HepG2 (cell line): ENCODE data around the gene SAE1. TPM values are rescaled to one million over a fixed set of nuclear protein-coding genes. Genes with fewer than 3 reads are reported as not detected.

Source experiments
- ATAC-seq: fragments of 200-7000 bp; cut with Tn5 transposase; 3 replicates; pipeline ENCODE4 v1.9.1; 2020; ENCODE audit warnings: mild to moderate bottlenecking, moderate library complexity
- BruUV-seq: library from RNA; stranded (reverse); fragments of 400-500 nt; replicated peaks from 2 replicates; lab custom pipeline; 2021; lab: Mats Ljungman, UMichigan
- CTCF ChIA-PET: fragments of 300-600 bp; formaldehyde crosslinking; extraction: SDS; loops from one replicate; lab custom pipeline; 2021; ENCODE audit warnings: low total read pairs, inconsistent platforms, low intra/inter-chr PET ratio; lab: Yijun Ruan, JAX
- POLR2A ChIA-PET: fragments of 350-600 bp; sonication (Branson Sonifier 250); formaldehyde crosslinking; loops from one replicate; lab custom pipeline; 2020; ENCODE audit warnings: antibody characterized with exemption, inconsistent platforms; lab: Yijun Ruan, JAX
- DNase-seq: peaks from one replicate; pipeline ENCODE4 v3.0.0-alpha.2; 2015; ENCODE audit warnings: low spot score
- FAIRE-seq: peaks from 3 replicates; lab custom pipeline; 2011; peaks lifted over from hg19 to GRCh38; lab: Jason Lieb, UNC
- H2AFZ ChIP-seq: one replicate; pipeline ENCODE4 v1.6.1; 2011; ENCODE audit warnings: low read length, inconsistent platforms
- H3K27ac ChIP-seq: fragments of 300-600 bp; 3 replicates; pipeline ENCODE4 v1.8.0; 2011; ENCODE audit warnings: mixed run types, mild to moderate bottlenecking, mixed read lengths, low read length, inconsistent platforms; ENCODE audit not compliant: insufficient read depth; ENCODE audit errors: extremely low read length
- H3K27me3 ChIP-seq, 2 experiments: fragments of 200-600 bp in 1 of 2; 2 replicates in 1 of 2; 3 replicates in 1 of 2; pipeline versions ENCODE4 v1.6.0 to v1.8.0; 2011; ENCODE audit warnings: low read length in 2 of 2, mild to moderate bottlenecking in 2 of 2, moderate library complexity in 2 of 2, inconsistent platforms in 1 of 2; ENCODE audit not compliant: insufficient read depth in 2 of 2, control insufficient read depth in 1 of 2
- H3K36me3 ChIP-seq, 2 experiments: fragments of 200-600 bp in 1 of 2; replicated peaks in 1 of 2; 2 replicates in 1 of 2; 3 replicates in 1 of 2; pipeline versions ENCODE4 v1.5.1 to v1.8.0; 2011; ENCODE audit warnings: low read length in 2 of 2, inconsistent platforms in 1 of 2; ENCODE audit not compliant: insufficient read depth in 2 of 2, control insufficient read depth in 1 of 2
- H3K4me1 ChIP-seq: 2 replicates; pipeline ENCODE4 v1.5.1; 2012; ENCODE audit warnings: low read length, inconsistent platforms; ENCODE audit not compliant: insufficient read depth
- H3K4me2 ChIP-seq: 2 replicates; pipeline ENCODE4 v1.6.0; 2011; ENCODE audit warnings: low read depth, low read length, inconsistent platforms
- H3K4me3 ChIP-seq, 3 experiments: fragments of 200-600 bp in 1 of 3; sonication (generic), shearing (Covaris generic) in 1 of 3; replicated peaks in 1 of 3; 2 replicates each; pipeline ENCODE4 v1.5.1; 2011 to 2016; ENCODE audit warnings: low read length in 3 of 3, inconsistent platforms in 2 of 3, low read depth in 2 of 3, mild to moderate bottlenecking in 2 of 3, control low read depth in 1 of 3, mixed read lengths in 1 of 3; ENCODE audit not compliant: insufficient read depth in 1 of 3
- H3K79me2 ChIP-seq: one replicate; pipeline ENCODE4 v1.6.1; 2011; ENCODE audit warnings: low read length, inconsistent platforms; ENCODE audit not compliant: insufficient read depth
- H3K9ac ChIP-seq: 2 replicates; pipeline ENCODE4 v1.6.0; 2011; ENCODE audit warnings: mild to moderate bottlenecking, low read depth, low read length, inconsistent platforms; ENCODE audit not compliant: insufficient read depth
- H3K9me3 ChIP-seq: 2 replicates; pipeline ENCODE4 v1.5.1; 2012; ENCODE audit warnings: mild to moderate bottlenecking, low read length
- H4K20me1 ChIP-seq: 2 replicates; pipeline ENCODE4 v1.6.0; 2011; ENCODE audit warnings: inconsistent platforms, mild to moderate bottlenecking, low read length, moderate library complexity; ENCODE audit not compliant: insufficient read depth
- CCDC6 ChIP-seq: sonication (generic); formaldehyde crosslinking; IDR thresholded peaks from 2 replicates; pipeline ENCODE4 v1.8.1; 2022; ENCODE audit warnings: mild to moderate bottlenecking, missing genetic modification reagents, moderate library complexity
- ELF3 ChIP-seq: IDR thresholded peaks from 2 replicates; pipeline ENCODE4 v1.6.1; 2016; ENCODE audit warnings: missing genetic modification reagents, missing compliant biosample characterization
- FOSL1 ChIP-seq: sonication (generic); formaldehyde crosslinking; IDR thresholded peaks from 2 replicates; pipeline ENCODE4 v1.9.0; 2021; ENCODE audit warnings: missing genetic modification reagents, borderline replicate concordance
- HDAC1 ChIP-seq: sonication (generic); formaldehyde crosslinking; IDR thresholded peaks from 2 replicates; pipeline ENCODE4 v1.5.1; 2020; ENCODE audit warnings: mild to moderate bottlenecking, missing genetic modification reagents
- HDAC2 ChIP-seq: sonication (generic); formaldehyde crosslinking; IDR thresholded peaks from 2 replicates; pipeline ENCODE4 v1.4.0; 2020; ENCODE audit warnings: missing genetic modification reagents
- PAWR ChIP-seq: sonication (generic); formaldehyde crosslinking; IDR thresholded peaks from 2 replicates; pipeline ENCODE4 v1.4.0; 2020; ENCODE audit warnings: missing genetic modification reagents, mild to moderate bottlenecking, borderline replicate concordance
- PHF20 ChIP-seq: sonication (generic); formaldehyde crosslinking; IDR thresholded peaks from 2 replicates; pipeline ENCODE4 v1.5.0; 2020; ENCODE audit warnings: mild to moderate bottlenecking, missing genetic modification reagents
- TAF15 ChIP-seq: fragments of 200-400 bp; formaldehyde crosslinking; IDR thresholded peaks from one replicate; pipeline ENCODE4 v1.6.1; 2018; ENCODE audit warnings: mild to moderate bottlenecking, low read depth, low read length; ENCODE audit not compliant: poor library complexity, severe bottlenecking
- ZHX1 ChIP-seq: sonication (generic); formaldehyde crosslinking; IDR thresholded peaks from 2 replicates; pipeline ENCODE4 v1.8.1; 2022; ENCODE audit warnings: low read depth, mild to moderate bottlenecking, missing genetic modification reagents
- ZNF101 ChIP-seq: sonication (generic); formaldehyde crosslinking; IDR thresholded peaks from 2 replicates; pipeline ENCODE4 v1.4.0; 2020; ENCODE audit warnings: mild to moderate bottlenecking, low read depth, missing genetic modification reagents, borderline replicate concordance
- ZNF225 ChIP-seq: sonication (generic); formaldehyde crosslinking; IDR thresholded peaks from 2 replicates; pipeline ENCODE4 v1.4.0; 2020; ENCODE audit warnings: mild to moderate bottlenecking, missing genetic modification reagents
- ZNF235 ChIP-seq: sonication (generic); formaldehyde crosslinking; IDR thresholded peaks from 2 replicates; pipeline ENCODE4 v1.8.1; 2023; ENCODE audit warnings: mild to moderate bottlenecking, missing genetic modification reagents, borderline replicate concordance
- WGBS: methylation state at CpG from one replicate; pipeline ENCODE4 v1.1.6; 2017; ENCODE audit warnings: low lambda C conversion rate; 5-methylcytosine and 5-hydroxymethylcytosine counted together
- in situ Hi-C: cut with HindIII; loops from 2 replicates; pipeline ENCODE4 v1.10.0; 2017; ENCODE audit warnings: low pct_unique_long_range_greater_than_20kb; ENCODE audit not compliant: extremely low pct_ligation_motif_present
- intact Hi-C: fragments of 100-400 bp; cut with micrococcal nuclease; formaldehyde crosslinking; loops from one replicate; pipeline ENCODE4 v1.10.0; 2022; ENCODE audit not compliant: unreplicated experiment
- polyA plus RNA-seq, 8 experiments: library from polyadenylated mRNA; depleted of rRNA in 3 of 8; stranded (reverse) in 7 of 8; unstranded in 1 of 8; fragments of >200 nt; fragmentation: Illumina TruSeq in 4 of 8; extraction: Trizol in 4 of 8; gene quantifications; 2 replicates each; pipeline versions ENCODE4 v1.2.1 to v1.2.3, GENCODE V29; 2011 to 2016; ENCODE audit warnings: low read depth in 4 of 8, missing spikeins in 1 of 8, mixed read lengths in 1 of 8; ENCODE audit not compliant: insufficient read depth in 1 of 8
- total RNA-seq, 5 experiments: library from RNA; depleted of rRNA; stranded (reverse); fragments of >200 nt; fragmentation: Illumina TruSeq; extraction: Trizol; gene quantifications; 2 replicates each; pipeline ENCODE4 v1.2.3, GENCODE V29; 2016; ENCODE audit warnings: low read depth in 1 of 5
- TF ChIP-seq, protein P1 (sequence below): sonication (generic); formaldehyde crosslinking; IDR thresholded peaks from 2 replicates; pipeline ENCODE4 v1.4.0; 2020; ENCODE audit warnings: missing genetic modification reagents

The SAE1 gene
- total and polyA plus RNA-seq, 2 of the 13 experiments (the other 11 are each of a cell fraction or from before 2014, with no cell fraction given), result 87.6 to 197 TPM

DNA sequence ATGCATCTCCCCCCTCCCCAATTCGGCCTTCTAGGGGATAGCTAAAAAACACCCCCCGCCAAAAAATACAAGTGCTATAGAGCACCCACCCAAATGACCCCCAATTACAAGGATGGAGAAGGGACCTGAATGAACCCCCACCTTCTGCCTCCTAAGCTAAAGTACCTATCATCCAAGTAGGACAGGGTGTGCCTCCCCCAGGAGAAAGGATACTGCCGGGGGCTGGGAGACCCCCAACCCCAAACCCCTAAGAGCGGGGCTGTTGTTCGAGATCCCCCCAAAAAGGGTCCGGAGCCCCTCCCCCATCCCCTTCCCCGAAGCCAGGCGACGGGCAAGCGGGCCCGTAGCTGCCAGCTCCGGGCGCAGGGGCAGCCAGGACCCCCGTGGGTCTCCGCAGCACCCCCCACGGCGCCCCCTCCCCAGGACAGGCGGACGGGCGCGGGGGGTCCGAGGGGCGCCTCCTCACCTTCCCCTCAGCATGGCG is 18.9 kb upstream of the SAE1 start:
- DNase-seq (no peak), FAIRE-seq (no peak), ATAC-seq (no peak)
- POLR2A ChIA-PET, result interaction anchor here (2.7 to 11.5 kb wide), 5 partner anchors 9 to 145 kb away, joined by 22 to 456 read pairs (median 46); partner anchors contain the start of genes CCDC9 and SAE1
- Histone ChIP-seq H3K4me1 (peaks cover 53% of the 10 kb centered on the region), H3K9me3 (no peaks in the 10 kb centered on the region), H4K20me1 (no peaks in the 10 kb centered on the region; the same call in 1 of the 2 replicates), H3K79me2 (peaks cover 43% of the 10 kb centered on the region), H3K4me3 (peak overlapping the region; percentile 85 to 94 (median 88)), H3K9ac (peak overlapping the region; percentile 100), H2AFZ (no peak overlapping the region), H3K36me3 (peaks cover 0 to 1% of the 10 kb centered on the region in 2 experiments; a peak in 1 of 5 replicates), H3K27ac (peak overlapping the region; percentile 100), H3K4me2 (peak overlapping the region; percentile 97), H3K27me3 (no peaks in the 10 kb centered on the region; a peak in 1 of 5 replicates)
- in situ Hi-C loops (no loop called here), intact Hi-C loops (no loop called here)
- CTCF ChIA-PET, result no interaction called here
- BruUV-seq, result TSS peak; percentile 37
- 0% methylated on average over 2 of the region's 24 CpGs for WGBS
- TF ChIP-seq HDAC2 (CRISPR knock-in tag) (no peak), ZNF225 (peak; percentile 27; the same call in 1 of the 2 replicates), CCDC6 (CRISPR knock-in tag) (0 out of 2 replicates have a peak, but pooled peaks have one; percentile 5), ZHX1 (no peak), PAWR (CRISPR knock-in tag) (no peak), TAF15 (peak; percentile 89), PHF20 (CRISPR knock-in tag) (no peak; the same call in 1 of the 2 replicates), ZNF101 (no peak), ZNF235 (no peak), FOSL1 (CRISPR knock-in tag) (no peak), HDAC1 (CRISPR knock-in tag) (peak; percentile 29), ELF3 (no peak)
- TF ChIP-seq, protein P1, sequence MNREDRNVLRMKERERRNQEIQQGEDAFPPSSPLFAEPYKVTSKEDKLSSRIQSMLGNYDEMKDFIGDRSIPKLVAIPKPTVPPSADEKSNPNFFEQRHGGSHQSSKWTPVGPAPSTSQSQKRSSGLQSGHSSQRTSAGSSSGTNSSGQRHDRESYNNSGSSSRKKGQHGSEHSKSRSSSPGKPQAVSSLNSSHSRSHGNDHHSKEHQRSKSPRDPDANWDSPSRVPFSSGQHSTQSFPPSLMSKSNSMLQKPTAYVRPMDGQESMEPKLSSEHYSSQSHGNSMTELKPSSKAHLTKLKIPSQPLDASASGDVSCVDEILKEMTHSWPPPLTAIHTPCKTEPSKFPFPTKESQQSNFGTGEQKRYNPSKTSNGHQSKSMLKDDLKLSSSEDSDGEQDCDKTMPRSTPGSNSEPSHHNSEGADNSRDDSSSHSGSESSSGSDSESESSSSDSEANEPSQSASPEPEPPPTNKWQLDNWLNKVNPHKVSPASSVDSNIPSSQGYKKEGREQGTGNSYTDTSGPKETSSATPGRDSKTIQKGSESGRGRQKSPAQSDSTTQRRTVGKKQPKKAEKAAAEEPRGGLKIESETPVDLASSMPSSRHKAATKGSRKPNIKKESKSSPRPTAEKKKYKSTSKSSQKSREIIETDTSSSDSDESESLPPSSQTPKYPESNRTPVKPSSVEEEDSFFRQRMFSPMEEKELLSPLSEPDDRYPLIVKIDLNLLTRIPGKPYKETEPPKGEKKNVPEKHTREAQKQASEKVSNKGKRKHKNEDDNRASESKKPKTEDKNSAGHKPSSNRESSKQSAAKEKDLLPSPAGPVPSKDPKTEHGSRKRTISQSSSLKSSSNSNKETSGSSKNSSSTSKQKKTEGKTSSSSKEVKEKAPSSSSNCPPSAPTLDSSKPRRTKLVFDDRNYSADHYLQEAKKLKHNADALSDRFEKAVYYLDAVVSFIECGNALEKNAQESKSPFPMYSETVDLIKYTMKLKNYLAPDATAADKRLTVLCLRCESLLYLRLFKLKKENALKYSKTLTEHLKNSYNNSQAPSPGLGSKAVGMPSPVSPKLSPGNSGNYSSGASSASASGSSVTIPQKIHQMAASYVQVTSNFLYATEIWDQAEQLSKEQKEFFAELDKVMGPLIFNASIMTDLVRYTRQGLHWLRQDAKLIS (CRISPR knock-in tag), result 0 out of 2 replicates have a peak, but pooled peaks have one; percentile 30
